SHP77 (cell line): Measurements from ENCODE around the gene RFTN1.
A peak's percentile ranks its signal among the peaks of the same experiment; 100 is the strongest.

Source experiments
- DNase-seq, 2 experiments: peaks; one replicate each; lab custom pipeline; 2025; lab: John Stamatoyannopoulos, UW

The RFTN1 gene

GRCh38 chr3:16467393-16467792 is 46.1 kb downstream of the RFTN1 start:
- no peak for DNase-seq

GRCh38 chr3:16466822-16467221 is 46.7 kb downstream of the RFTN1 start:
- DNase-seq: no peak

- DNase-seq: no peak
These were observed 48.9 kb downstream of the RFTN1 start for GRCh38 chr3:16464511-16465148.

GRCh38 chr3:16463914-16464313 is 49.6 kb downstream of the RFTN1 start:
- DNase-seq: no peak

GRCh38 chr3:16463119-16463518 is 50.4 kb downstream of the RFTN1 start:
- no peak for DNase-seq

GRCh38 chr3:16462679-16463078 is 50.8 kb downstream of the RFTN1 start:
- DNase-seq: no peak

- no peak for DNase-seq
These were observed 51.8 kb downstream of the RFTN1 start for GRCh38 chr3:16461463-16462245.

- DNase-seq: peak in 1 of 2 experiments; percentile 7
These were observed 52.6 kb downstream of the RFTN1 start for GRCh38 chr3:16460886-16461285.

- DNase-seq: no peak
These were observed 53.2 kb downstream of the RFTN1 start for GRCh38 chr3:16460273-16460672.

GRCh38 chr3:16456784-16457415 is 56.6 kb downstream of the RFTN1 start:
- DNase-seq: peak in 1 of 2 experiments; percentile 10

GRCh38 chr3:16455966-16456365 is 57.5 kb downstream of the RFTN1 start:
- DNase-seq: no peak

- DNase-seq: peak; percentile 45 to 66
These were observed 58.5 kb downstream of the RFTN1 start for GRCh38 chr3:16455001-16455400.

GRCh38 chr3:16452261-16452660 is 61.2 kb downstream of the RFTN1 start:
- peak; percentile 21 to 39 for DNase-seq

GRCh38 chr3:16449369-16449768 is 64.1 kb downstream of the RFTN1 start:
- no peak for DNase-seq

- no peak for DNase-seq
These were observed 64.8 kb downstream of the RFTN1 start for GRCh38 chr3:16448639-16449070.

GRCh38 chr3:16447135-16447534 is 66.4 kb downstream of the RFTN1 start:
- no peak for DNase-seq

- no peak for DNase-seq
These were observed 69.2 kb downstream of the RFTN1 start for GRCh38 chr3:16444344-16444743.

GRCh38 chr3:16442730-16443129 is 70.8 kb downstream of the RFTN1 start:
- no peak for DNase-seq

GRCh38 chr3:16441371-16441875 is 72.1 kb downstream of the RFTN1 start:
- no peak for DNase-seq

- no peak for DNase-seq
These were observed 73.4 kb downstream of the RFTN1 start for GRCh38 chr3:16439848-16440708.

GRCh38 chr3:16439163-16439847 is 74.2 kb downstream of the RFTN1 start:
- DNase-seq: no peak
